SHP77 (cell line): ENCODE data around the gene CASK.
"Not testable (repeated sequence)": the region's sequence is repeated elsewhere in the genome, so short reads cannot be mapped to it uniquely, and the experiment has no call there.

Experiments used
- DNase-seq, 2 experiments: peaks; one replicate each; lab custom pipeline; 2025; lab: John Stamatoyannopoulos, UW

Gene CASK

GRCh38 chrX:41515376-41515775 lies 408.0 kb downstream of the CASK start:
- no peak for DNase-seq

- DNase-seq, result no peak
Measured at GRCh38 chrX:41514179-41514578, 409.2 kb downstream of the CASK start.

DNA sequence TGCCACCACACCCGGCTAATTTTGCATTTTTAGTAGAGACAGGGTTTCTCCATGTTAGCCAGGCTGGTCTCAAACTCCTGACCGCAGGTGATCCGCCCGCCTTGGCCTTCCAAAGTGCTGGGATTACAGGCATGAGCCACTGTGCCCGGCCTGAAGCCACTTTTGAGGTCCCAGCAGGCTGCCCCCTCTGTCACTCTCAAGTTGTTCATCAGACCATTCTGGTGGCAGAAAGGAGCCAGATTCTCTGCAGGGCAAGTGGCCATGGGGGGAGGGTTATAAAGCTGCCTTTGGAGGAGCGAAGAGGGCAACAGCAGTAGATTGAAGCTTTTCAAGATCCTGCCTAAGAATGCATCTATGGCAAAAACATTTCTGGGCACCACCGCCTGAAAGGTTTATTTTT lies 410.5 kb downstream of the CASK start:
- not testable (repeated sequence) for DNase-seq

DNA sequence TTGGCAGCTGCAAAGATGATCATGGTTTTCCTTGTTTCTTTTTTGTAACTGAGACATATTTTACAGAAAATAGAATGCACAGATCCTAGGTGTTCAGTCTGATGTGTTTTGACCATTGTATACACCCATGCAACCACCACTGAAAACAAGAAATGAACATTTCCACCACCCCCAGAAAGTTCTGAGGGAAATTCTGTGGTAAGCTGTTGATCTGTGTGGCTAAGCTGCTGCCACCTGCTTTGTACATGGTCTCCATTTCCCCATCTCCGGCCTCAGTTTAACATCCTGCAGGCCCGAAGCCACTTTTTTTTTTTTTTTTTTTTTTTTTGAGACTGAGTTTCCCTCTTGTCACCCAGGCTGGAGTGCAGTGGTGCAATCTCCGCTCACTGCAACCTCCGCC lies 411.0 kb downstream of the CASK start:
- DNase-seq, result no peak

DNA sequence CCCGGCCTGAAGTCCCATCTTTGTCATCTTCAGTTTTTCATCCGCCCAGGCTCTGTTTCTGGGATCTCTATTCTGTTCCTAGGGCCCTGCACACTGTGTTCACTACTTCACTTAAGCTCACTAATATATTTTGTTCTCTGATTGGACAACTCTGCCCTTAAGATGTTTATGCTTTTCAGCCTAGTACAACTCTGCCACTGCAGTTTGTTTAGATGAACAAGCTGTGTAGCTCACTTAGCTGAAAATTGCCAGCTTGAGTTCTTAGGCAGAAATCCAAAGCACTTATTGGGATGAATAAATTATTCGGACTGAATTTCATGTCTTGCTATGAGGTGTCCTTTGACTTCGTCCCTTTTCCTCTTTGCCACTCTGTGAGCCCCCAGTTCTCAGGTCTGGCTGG lies 415.4 kb downstream of the CASK start:
- DNase-seq, result no peak

- no peak for DNase-seq
Measured at GRCh38 chrX:41502004-41502403, 421.4 kb downstream of the CASK start.

DNA sequence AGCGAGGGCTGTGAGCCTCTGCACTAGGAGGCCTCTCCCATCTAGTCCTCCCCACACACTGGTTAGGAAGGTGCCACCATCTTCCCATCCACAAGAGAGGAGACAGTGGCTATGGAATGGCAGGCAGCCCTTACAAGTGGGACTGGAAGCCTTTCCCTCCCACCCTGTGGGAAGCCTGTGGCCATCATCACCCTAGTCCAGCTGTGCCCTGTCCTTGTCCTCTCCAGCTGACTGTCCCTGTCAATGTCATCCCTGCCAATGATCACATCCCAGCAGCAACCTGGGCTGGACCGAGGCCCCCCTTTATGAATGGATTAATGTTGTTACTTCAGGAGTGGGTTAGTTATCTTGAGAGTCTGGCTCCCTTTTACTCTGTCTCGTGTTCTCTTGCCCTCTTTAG lies 423.4 kb downstream of the CASK start:
- no peak for DNase-seq

- no peak for DNase-seq
Measured at GRCh38 chrX:41499195-41499594, 424.2 kb downstream of the CASK start.

- no peak for DNase-seq
Measured at GRCh38 chrX:41491267-41492004, 431.9 kb downstream of the CASK start.

GRCh38 chrX:41490446-41490845 lies 432.9 kb downstream of the CASK start:
- DNase-seq, result no peak

DNA sequence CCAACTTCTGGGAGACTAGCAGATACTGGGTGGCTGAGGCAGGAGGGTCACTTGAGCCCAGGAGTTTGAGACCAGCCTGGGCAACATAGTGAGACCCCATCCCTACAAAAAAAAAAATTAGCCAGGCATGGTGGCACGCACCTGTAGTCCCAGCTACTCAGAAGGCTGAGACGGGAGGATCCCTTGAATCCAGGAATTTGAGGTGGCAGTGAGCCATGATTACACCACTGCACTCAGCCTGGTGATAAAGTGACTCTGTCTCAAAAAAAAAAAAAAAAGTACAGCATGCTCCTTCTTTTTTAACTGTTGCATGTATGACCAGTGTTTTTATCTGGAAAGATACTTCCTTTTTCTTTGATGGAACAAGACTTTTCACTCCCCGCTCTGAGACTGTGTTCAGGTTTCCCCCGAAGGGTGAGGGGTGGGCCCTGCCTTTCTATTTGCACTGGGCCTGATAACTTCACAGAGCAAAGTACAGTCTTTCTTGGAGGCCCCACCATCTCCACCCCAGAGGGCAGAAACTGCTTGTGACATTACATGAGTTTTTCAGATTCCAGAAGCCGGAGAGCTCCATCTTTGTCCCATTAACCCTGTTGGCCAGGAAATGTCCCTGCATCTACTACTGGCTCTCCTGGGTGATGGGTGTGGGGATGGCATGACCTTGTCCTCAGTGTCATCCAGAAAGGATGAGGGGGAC lies 441.1 kb downstream of the CASK start:
- DNase-seq, result no peak

GRCh38 chrX:41481264-41482109 lies 441.9 kb downstream of the CASK start:
- DNase-seq, result no peak

GRCh38 chrX:41480508-41481260 lies 442.7 kb downstream of the CASK start:
- DNase-seq, result no peak

DNA sequence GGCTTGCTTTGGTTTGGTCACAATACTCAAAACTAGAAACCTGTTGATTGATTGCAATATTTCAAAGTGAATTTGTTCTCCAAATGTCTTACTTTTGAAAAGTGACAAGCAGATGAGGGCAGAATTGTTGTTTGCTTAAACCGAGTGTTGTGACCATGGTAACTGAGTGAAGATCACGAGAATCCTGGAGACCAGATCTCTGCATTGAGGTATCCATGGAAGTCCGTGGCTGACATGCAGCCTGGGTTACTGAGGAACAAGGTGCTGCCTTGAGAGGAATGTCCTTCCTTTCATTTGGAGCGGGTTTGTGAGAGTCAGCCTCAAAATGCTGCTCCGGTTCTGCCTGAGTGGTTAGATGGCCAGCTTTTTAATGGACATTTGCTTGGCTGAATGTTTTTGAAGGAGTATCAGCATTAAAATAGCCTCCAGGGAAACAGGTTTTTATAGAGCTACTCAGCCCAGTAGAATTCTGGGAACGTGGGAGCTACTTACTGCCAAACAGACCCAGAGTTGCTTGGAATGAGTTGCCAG lies 444.9 kb downstream of the CASK start:
- no peak for DNase-seq

- no peak for DNase-seq
Measured at GRCh38 chrX:41475591-41476241, 447.6 kb downstream of the CASK start.

DNA sequence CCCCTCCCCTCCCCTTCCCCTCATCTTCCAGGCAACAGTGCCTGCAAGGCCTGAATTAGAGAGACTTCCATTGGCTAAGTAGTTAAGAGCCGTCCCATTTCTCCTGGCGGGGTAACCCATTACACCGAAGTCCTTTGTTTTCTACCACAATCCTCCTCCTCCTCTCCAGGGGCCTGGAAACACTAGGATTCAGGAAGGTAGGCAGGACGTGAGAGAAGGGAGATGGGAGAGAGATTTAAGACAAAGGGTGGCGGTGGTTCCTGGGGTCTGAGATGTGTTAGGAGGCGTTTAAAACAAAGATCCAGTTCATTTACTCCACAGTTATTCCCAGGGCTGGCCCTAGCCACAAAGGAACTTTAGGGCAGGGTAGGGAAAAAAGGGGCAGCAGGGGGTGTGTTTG lies 448.2 kb downstream of the CASK start:
- DNase-seq, result no peak

- DNase-seq, result no peak
Measured at GRCh38 chrX:41474726-41475100, 448.6 kb downstream of the CASK start.

DNA sequence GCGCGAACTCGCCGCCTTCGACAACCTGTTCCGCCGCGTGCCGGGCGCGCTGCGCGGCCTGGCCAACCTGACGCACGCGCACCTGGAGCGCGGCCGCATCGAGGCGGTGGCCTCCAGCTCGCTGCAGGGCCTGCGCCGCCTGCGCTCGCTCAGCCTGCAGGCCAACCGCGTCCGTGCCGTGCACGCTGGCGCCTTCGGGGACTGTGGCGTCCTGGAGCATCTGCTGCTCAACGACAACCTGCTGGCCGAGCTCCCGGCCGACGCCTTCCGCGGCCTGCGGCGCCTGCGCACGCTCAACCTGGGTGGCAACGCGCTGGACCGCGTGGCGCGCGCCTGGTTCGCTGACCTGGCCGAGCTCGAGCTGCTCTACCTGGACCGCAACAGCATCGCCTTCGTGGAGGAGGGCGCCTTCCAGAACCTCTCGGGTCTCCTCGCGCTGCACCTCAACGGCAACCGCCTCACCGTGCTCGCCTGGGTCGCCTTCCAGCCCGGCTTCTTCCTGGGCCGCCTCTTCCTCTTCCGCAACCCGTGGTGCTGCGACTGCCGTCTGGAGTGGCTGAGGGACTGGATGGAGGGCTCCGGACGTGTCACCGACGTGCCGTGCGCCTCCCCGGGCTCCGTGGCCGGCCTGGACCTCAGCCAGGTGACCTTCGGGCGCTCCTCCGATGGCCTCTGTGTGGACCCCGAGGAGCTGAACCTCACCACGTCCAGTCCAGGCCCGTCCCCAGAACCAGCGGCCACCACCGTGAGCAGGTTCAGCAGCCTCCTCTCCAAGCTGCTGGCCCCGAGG lies 449.2 kb downstream of the CASK start:
- no peak for DNase-seq

DNA sequence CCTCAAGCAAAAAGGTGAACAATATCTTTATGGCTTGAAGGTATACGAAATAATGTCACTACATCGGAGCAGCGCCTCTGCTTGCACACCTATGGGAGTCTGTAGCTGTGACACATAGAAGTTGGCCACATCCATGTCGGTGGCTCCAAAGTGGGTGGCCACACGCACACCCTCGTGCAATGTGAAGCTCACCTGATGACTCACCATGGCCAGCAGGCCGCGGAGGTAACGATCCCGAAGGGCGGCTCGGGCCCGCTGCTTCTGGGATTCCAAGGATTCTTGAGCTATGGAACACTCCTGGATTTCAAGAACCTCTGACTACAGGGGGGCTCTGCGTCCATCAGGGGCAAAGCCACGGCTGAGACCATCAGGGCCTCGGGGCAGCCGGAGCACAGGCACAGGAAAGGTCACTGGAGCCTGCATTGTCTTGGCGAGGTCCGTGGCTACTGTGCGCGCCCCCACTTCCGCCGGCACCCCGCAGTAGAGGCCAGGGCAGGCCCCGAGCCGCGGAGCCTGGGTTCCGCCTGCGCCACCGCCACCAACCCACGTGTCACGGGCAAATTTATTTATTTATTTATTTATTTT lies 451.0 kb downstream of the CASK start:
- DNase-seq, result no peak

DNA sequence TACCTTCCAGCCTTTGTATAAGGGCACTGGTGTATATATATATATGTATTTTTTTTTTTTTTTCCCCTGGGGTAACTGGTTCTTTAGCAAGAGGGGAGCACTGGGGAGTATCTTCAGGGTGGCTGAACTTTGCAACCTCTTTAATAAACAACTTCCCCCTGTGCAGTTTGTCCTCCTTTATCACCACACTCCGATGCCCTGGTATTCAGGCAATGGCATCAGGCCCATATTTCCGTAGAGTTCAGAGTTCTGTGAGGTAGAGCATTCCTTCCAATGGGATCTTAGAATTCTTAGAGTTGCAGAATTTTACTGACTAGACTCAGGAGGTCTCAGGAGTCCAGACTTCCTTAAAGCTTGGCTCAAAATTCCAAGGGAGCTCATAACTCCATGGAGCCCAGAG lies 451.6 kb downstream of the CASK start:
- no peak for DNase-seq
